Dedifferentiated amniotic fluid mesenchymal stem cell (primary cell): ENCODE measurements around the gene GALNT15.

Source experiments
- DNase-seq: peaks from one replicate; pipeline ENCODE4 v3.0.0-alpha.2; 2016; ENCODE audit errors: extremely low spot score

The GALNT15 gene

GRCh38 chr3:16187213-16187790 is 12.8 kb downstream of the GALNT15 start:
- no peak for DNase-seq

DNA sequence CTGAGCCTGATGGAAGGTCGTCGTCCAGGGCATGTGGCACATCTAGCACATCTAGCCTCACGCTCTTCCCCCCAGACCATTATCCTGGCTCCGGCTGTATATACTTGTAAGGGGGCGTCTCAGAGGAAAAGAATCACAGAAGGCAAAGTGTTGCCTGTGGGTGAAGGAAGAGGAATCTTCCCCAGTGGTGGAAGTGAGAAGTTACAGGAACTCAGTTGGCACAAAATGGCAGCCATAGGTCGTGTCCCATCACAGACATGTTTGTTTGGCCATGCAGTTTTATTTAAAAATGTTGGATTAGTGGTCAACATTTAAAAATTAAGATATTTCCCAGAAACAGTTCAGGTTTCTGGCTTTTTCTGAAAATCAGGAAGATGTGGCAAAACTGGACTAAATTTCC is 13.6 kb downstream of the GALNT15 start:
- no peak for DNase-seq

GRCh38 chr3:16189201-16189600 is 14.7 kb downstream of the GALNT15 start:
- DNase-seq = no peak

- no peak for DNase-seq
Observed at GRCh38 chr3:16190704-16191103, 16.2 kb downstream of the GALNT15 start.

- DNase-seq = no peak
Observed at GRCh38 chr3:16191591-16191990, 17.1 kb downstream of the GALNT15 start.

GRCh38 chr3:16192176-16192811 is 17.8 kb downstream of the GALNT15 start:
- no peak for DNase-seq

- DNase-seq = no peak
Observed at GRCh38 chr3:16198427-16198826, 23.9 kb downstream of the GALNT15 start.

DNA sequence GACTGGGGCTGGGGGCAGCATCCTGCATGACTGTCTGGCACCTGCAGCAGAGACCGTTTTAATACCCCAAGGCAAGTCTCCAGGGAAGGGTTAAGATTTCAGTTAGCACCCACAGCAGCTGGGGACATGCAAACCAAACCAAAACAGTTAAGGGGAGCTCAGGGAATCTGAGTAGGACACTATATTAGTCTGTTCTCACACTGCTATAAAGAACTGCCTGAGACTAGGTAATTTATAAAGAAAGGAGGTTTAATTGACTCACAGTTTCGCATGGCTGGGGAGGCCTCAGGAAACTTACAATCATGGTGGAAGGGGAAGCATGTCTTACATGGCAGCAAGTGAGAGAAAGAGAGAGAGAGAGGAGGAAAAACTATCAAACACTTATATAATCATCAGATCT is 25.3 kb downstream of the GALNT15 start:
- DNase-seq = no peak

- DNase-seq = no peak
Observed at GRCh38 chr3:16200411-16200810, 25.9 kb downstream of the GALNT15 start.

- DNase-seq = no peak
Observed at GRCh38 chr3:16203031-16203430, 28.6 kb downstream of the GALNT15 start.

DNA sequence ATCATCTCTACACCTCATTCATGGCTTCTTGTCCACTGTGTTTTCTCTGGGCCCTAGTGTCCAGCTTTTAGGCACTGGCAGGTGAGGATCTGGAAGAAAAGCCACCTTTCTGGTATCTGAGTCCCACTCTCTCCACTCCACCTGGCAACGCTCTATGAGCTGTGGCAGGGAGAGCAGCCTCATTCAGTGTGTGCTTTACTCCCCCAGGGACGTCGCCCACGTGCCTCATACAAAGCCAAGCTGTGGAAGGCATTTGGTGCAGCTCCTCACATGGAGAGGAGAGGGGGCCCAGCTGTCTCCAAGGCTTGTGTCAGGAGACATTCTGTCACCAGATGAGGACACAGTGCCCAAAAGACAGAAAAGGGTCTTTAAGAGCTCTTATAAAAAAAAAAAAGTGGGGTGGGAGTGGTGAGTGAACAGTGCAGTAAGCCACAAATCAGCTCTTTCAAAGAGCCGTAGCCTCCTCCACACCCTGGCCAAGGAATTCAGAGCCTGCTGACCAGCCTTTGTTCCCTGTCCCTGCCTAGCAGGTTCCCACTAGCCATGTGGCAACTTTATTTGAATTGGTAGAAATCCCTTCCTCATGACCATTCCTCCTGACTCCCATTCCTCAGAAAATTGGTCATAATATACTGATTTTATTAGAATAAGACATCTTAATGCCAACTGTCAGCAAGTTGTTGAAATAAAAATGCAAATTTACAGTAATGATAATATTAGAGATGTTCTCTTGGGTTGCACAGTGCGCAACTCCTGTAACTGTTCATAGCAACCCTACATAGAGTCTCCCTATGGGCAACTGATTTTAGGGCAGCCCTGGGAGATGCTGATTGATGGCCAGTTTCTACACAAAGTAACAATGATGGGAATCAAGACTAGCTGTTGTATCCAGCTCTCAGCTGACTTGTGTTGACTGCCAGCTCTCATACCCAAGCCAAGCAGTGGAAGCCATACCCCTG is 29.5 kb downstream of the GALNT15 start:
- DNase-seq = no peak

GRCh38 chr3:16204751-16205150 is 30.3 kb downstream of the GALNT15 start:
- DNase-seq = no peak

DNA sequence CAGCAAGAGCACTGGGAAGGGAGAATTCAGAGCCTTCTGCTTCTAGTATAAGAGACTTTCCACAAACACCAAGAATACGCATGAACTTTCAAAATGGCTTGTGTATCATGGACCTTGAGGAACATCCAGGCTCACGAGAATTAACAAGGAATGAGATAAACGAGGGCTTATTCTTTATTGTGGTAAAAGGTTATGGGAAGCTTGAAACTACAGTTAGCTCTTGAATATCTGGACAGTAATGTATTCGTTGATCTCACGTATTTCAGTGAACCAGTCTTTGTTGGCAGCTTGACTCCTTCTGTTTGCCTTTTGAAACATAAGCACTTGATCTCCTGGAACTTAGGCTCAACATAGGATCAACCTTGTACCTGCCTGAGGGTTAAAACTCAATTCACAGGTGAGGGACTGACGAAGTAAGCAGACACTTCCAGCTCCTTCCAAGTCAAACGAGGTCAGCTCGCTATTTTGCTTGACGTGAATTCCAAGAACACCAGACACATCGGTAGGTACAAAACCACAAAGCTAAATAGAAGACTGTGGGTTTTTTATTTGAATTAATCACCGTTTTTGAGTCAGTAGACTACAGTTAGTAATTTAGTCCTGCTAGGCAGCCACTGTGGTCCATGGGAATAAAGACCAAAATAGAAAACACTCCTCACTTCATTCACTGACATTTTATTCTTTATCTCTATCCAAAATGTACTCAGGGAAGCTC is 30.8 kb downstream of the GALNT15 start:
- DNase-seq = no peak

DNA sequence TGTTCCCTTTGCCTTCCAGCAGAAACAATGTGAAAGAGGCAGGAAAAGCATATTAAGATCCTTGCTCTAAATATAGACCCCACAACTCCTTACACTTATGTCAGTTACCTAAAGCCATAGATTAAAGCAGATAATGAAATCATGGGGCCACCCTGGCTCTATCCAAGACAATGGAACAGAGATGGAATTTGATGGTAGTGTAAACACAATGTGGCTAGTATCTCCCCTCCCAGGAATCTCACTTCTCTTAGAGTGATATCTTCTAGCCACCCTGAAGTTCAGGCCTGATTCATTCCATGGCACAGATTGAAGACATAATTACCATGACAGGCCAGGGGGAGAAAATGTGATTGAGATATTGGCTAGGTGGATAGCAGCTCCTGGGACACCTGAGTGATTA is 32.6 kb downstream of the GALNT15 start:
- no peak for DNase-seq

DNA sequence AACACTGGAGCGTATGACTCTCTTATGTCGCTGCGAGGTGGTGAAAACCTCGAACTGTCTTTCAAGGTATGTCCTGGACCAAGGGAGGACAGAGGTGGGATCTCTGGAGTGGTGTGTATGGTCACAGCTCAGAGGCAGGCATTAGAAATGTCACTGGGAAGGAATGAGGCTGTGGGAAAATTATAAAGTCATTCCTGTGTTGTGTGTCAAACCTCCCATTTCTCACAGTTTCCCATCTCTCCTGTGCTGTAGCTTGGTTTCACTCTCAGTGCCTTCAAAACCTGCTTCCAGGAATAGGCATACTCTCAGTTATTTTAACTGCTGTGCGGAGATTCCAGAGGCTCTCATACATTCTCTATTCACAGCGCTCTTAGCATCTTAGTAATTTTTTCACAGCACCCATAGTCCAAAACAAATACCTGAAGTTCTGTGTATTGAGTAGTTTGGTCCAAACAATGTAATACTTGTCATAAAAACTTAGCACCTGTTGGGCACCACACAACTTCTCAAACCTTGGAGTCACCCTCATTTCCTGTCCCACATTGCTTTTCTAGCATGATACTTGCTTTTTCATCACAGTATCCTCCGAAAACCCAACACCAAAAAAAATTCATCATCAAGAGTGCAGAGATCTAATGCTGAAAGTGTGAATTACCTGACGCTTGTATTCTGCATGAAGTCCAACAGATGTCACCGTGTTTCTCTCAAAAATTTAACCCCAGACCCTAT is 36.9 kb downstream of the GALNT15 start:
- no peak for DNase-seq

DNA sequence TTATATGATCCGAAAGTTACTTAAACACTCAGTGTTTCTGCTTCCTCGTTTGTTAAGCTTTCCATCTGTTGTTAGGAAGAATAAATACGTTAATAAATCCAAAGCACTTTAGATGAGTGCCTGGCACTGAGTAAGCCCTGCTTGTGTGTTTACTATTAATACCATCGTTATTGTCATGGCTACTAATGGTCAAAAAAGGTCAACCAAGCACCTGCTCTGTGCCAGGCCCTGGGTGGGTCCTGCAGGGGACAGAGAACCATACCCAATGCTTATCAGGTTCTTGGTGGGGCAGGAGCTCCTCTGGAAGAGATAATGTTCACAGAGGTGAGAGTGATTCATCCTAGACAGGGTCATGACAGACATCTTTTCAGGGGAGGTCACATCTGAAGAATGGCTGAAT is 39.9 kb downstream of the GALNT15 start:
- no peak for DNase-seq

GRCh38 chr3:16216373-16216935 is 42.0 kb downstream of the GALNT15 start:
- no peak for DNase-seq

DNA sequence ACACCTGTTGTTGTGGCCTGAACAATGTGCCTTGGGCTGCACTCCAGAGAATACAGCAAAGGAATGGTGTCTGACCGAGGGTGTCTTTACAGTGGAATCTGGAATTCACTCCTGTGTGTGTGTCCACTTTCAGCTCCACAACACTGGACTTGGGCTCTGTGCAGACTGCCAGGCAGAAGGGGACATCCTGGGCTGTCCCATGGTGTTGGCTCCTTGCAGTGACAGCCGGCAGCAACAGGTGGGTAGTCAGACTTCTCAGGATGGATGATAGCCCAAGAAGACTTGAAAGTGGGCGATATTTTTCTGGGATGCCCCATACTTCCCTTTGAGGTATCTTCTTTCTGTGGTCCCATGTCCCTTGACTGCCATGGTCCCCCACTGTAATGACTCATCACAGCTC is 45.3 kb downstream of the GALNT15 start:
- DNase-seq = no peak

GRCh38 chr3:16221990-16222389 is 47.5 kb downstream of the GALNT15 start:
- no peak for DNase-seq

DNA sequence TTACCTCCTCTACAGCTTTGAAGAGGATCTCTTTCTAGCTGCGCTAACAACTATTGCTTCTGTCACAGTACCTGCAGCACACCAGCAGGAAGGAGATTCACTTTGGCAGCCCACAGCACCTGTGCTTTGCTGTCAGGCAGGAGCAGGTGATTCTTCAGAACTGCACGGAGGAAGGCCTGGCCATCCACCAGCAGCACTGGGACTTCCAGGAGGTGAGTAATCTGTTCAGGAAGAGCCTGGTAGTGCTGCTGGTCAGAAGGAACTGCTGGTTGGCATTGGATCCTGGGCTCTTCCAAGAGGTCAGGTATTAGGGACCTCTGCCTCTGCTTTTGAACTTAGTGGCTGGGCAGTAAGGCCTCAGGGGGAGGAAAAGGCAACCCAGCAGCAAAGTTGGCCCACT is 48.1 kb downstream of the GALNT15 start:
- DNase-seq = no peak

- DNase-seq = no peak
Observed at GRCh38 chr3:16224325-16224724, 49.8 kb downstream of the GALNT15 start.
